HG03571 (cell line): ENCODE measurements around the gene IFITM10.
"Not testable (repeated sequence)": the region's sequence is repeated elsewhere in the genome, so short reads cannot be mapped to it uniquely, and the experiment has no call there.

Experiments
- ATAC-seq: cut with Tn5 transposase; IDR thresholded peaks from one replicate; pipeline ENCODE4 v1.9.1; 2021; ENCODE audit not compliant: unreplicated experiment

Gene IFITM10

GRCh38 chr11:1778141-1778911, 27.9 kb upstream of the IFITM10 start:
- no peak for ATAC-seq

GRCh38 chr11:1777737-1778136, 27.3 kb upstream of the IFITM10 start:
- ATAC-seq, result no peak

- ATAC-seq, result no peak
Measured at GRCh38 chr11:1776944-1777715, 26.7 kb upstream of the IFITM10 start.

GRCh38 chr11:1776331-1776851, 26.0 kb upstream of the IFITM10 start:
- ATAC-seq, result no peak

GRCh38 chr11:1774886-1775285, 24.5 kb upstream of the IFITM10 start:
- no peak for ATAC-seq

- ATAC-seq, result no peak
Measured at GRCh38 chr11:1773994-1774550, 23.7 kb upstream of the IFITM10 start.

- no peak for ATAC-seq
Measured at GRCh38 chr11:1773131-1773993, 23.0 kb upstream of the IFITM10 start.

- ATAC-seq, result no peak
Measured at GRCh38 chr11:1772270-1773130, 22.1 kb upstream of the IFITM10 start.

- no peak for ATAC-seq
Measured at GRCh38 chr11:1771700-1772099, 21.3 kb upstream of the IFITM10 start.

GRCh38 chr11:1771273-1771672, 20.9 kb upstream of the IFITM10 start:
- no peak for ATAC-seq

GRCh38 chr11:1770528-1770927, 20.1 kb upstream of the IFITM10 start:
- ATAC-seq, result no peak

GRCh38 chr11:1770061-1770460, 19.7 kb upstream of the IFITM10 start:
- no peak for ATAC-seq

- not testable (repeated sequence) for ATAC-seq
Measured at GRCh38 chr11:1769304-1769936, 19.0 kb upstream of the IFITM10 start.

- ATAC-seq, result no peak
Measured at GRCh38 chr11:1768141-1768469, 17.7 kb upstream of the IFITM10 start.

- ATAC-seq, result no peak
Measured at GRCh38 chr11:1767399-1768140, 17.2 kb upstream of the IFITM10 start.

- no peak for ATAC-seq
Measured at GRCh38 chr11:1766719-1767398, 16.5 kb upstream of the IFITM10 start.

- no peak for ATAC-seq
Measured at GRCh38 chr11:1765871-1766718, 15.7 kb upstream of the IFITM10 start.
